ENCODE results near the gene VPS54. TPM values are rescaled to one million over a fixed set of nuclear protein-coding genes. Genes with fewer than 3 reads are reported as not detected.

VPS54 gene, protein sequence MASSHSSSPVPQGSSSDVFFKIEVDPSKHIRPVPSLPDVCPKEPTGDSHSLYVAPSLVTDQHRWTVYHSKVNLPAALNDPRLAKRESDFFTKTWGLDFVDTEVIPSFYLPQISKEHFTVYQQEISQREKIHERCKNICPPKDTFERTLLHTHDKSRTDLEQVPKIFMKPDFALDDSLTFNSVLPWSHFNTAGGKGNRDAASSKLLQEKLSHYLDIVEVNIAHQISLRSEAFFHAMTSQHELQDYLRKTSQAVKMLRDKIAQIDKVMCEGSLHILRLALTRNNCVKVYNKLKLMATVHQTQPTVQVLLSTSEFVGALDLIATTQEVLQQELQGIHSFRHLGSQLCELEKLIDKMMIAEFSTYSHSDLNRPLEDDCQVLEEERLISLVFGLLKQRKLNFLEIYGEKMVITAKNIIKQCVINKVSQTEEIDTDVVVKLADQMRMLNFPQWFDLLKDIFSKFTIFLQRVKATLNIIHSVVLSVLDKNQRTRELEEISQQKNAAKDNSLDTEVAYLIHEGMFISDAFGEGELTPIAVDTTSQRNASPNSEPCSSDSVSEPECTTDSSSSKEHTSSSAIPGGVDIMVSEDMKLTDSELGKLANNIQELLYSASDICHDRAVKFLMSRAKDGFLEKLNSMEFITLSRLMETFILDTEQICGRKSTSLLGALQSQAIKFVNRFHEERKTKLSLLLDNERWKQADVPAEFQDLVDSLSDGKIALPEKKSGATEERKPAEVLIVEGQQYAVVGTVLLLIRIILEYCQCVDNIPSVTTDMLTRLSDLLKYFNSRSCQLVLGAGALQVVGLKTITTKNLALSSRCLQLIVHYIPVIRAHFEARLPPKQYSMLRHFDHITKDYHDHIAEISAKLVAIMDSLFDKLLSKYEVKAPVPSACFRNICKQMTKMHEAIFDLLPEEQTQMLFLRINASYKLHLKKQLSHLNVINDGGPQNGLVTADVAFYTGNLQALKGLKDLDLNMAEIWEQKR
- total RNA-seq (2022) = 13.1 and 16.5 TPM in 2 replicates
- percentile 87 among the genes with signal in this experiment for Bru-seq, nascent RNA
- BruChase-seq, experiment 1, labeled RNA remaining after a 6-hour chase = percentile 74 among the genes with signal in this experiment
- BruChase-seq, experiment 2, labeled RNA remaining after a 2-hour chase = percentile 81 among the genes with signal in this experiment
- long read RNA-seq, full-length matches to known transcripts = 7 of 15 reads
- long read RNA-seq, partial matches to known transcripts = 2 of 15 reads
- long read RNA-seq, other reads (novel, unspliced or antisense) = 6 of 15 reads

- H3K4me1 Mint-ChIP-seq (ENCODE audit: insufficient read depth, unreplicated experiment) = peaks cover 21% of the 10 kb centered on the region
- H3K36me3 Mint-ChIP-seq (ENCODE audit: insufficient read depth, unreplicated experiment) = no peaks in the 10 kb centered on the region
- no peaks in the 10 kb centered on the region for H3K9me3 Mint-ChIP-seq (ENCODE audit: unreplicated experiment)
- ChIA-PET CTCF (interaction anchor here (0.6 to 0.8 kb wide), 3 partner anchors 31 to 380 kb away, joined by 3 to 5 read pairs (median 3); no protein-coding TSS in a partner anchor), POLR2A (interaction anchor here (0.6 to 1.8 kb wide), 14 partner anchors 10 to 431 kb away, joined by 3 to 10 read pairs (median 4); partner anchors contain the start of genes MDH1 and WDPCP)
- H3K27ac Mint-ChIP-seq (ENCODE audit: low read depth, unreplicated experiment) = peak within 1 kb of the TSS; percentile 98
- peak; percentile 50 for DNase-seq (ENCODE audit: unreplicated experiment)
- intact Hi-C loops (cut with micrococcal nuclease) = loop anchor here (10.0 kb wide), 1 partner anchor 325 kb away; no protein-coding TSS in a partner anchor
- no peaks in the 10 kb centered on the region for H3K27me3 Mint-ChIP-seq (ENCODE audit: insufficient read depth, unreplicated experiment)
- peak within 1 kb of the TSS; percentile 96 for H3K4me3 Mint-ChIP-seq (ENCODE audit: unreplicated experiment)
- no TSS peak for BruUV-seq (replicated peaks)
- TF ChIP-seq, protein P1, sequence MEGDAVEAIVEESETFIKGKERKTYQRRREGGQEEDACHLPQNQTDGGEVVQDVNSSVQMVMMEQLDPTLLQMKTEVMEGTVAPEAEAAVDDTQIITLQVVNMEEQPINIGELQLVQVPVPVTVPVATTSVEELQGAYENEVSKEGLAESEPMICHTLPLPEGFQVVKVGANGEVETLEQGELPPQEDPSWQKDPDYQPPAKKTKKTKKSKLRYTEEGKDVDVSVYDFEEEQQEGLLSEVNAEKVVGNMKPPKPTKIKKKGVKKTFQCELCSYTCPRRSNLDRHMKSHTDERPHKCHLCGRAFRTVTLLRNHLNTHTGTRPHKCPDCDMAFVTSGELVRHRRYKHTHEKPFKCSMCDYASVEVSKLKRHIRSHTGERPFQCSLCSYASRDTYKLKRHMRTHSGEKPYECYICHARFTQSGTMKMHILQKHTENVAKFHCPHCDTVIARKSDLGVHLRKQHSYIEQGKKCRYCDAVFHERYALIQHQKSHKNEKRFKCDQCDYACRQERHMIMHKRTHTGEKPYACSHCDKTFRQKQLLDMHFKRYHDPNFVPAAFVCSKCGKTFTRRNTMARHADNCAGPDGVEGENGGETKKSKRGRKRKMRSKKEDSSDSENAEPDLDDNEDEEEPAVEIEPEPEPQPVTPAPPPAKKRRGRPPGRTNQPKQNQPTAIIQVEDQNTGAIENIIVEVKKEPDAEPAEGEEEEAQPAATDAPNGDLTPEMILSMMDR (IDR thresholded peaks at IDR 0.05; ENCODE audit: unreplicated experiment) = no peak
Measured at GRCh38 chr2:64019083-64019974, at the start of gene VPS54. TSS of gene VPS54 (minus strand) at chr2:64019428. CDS start at chr2:63983999, 35,429 bp downstream.

GRCh38 chr2:64067326-64067725 lies 48.1 kb upstream of the VPS54 start:
- no peaks in the 10 kb centered on the region for H3K9me3 Mint-ChIP-seq (ENCODE audit: unreplicated experiment)
- H3K4me1 Mint-ChIP-seq (ENCODE audit: insufficient read depth, unreplicated experiment) = peaks cover 30% of the 10 kb centered on the region
- intact Hi-C loops (cut with micrococcal nuclease) = loop anchor here (10.0 kb wide), 1 partner anchor 47 kb away; no protein-coding TSS in a partner anchor
- H3K27ac Mint-ChIP-seq (ENCODE audit: low read depth, unreplicated experiment) = no peak overlapping the region
- TF ChIP-seq, protein P1 (IDR thresholded peaks at IDR 0.05; ENCODE audit: unreplicated experiment) = no peak
- ChIA-PET POLR2A (interaction anchor here (0.5 kb wide), 1 partner anchor 63 kb away, joined by 3 read pairs; no protein-coding TSS in a partner anchor), CTCF (no interaction called here)
- no peak for DNase-seq (ENCODE audit: unreplicated experiment)
- BruUV-seq (replicated peaks) = no TSS peak
- H3K4me3 Mint-ChIP-seq (ENCODE audit: unreplicated experiment) = no peak overlapping the region
- no peaks in the 10 kb centered on the region for H3K36me3 Mint-ChIP-seq (ENCODE audit: insufficient read depth, unreplicated experiment)
- H3K27me3 Mint-ChIP-seq (ENCODE audit: insufficient read depth, unreplicated experiment) = no peaks in the 10 kb centered on the region

GRCh38 chr2:64065516-64065915 lies 46.3 kb upstream of the VPS54 start:
- Mint-ChIP-seq H3K4me3 (ENCODE audit: unreplicated experiment) (no peak overlapping the region), H3K9me3 (ENCODE audit: unreplicated experiment) (no peaks in the 10 kb centered on the region), H3K4me1 (ENCODE audit: insufficient read depth, unreplicated experiment) (peaks cover 38% of the 10 kb centered on the region), H3K27ac (ENCODE audit: low read depth, unreplicated experiment) (peak overlapping the region; percentile 92), H3K27me3 (ENCODE audit: insufficient read depth, unreplicated experiment) (no peaks in the 10 kb centered on the region), H3K36me3 (ENCODE audit: insufficient read depth, unreplicated experiment) (no peaks in the 10 kb centered on the region)
- ChIA-PET POLR2A (interaction anchor here (1.7 kb wide), 1 partner anchor 78 kb away, joined by 7 read pairs; no protein-coding TSS in a partner anchor), CTCF (interaction anchor here (0.8 kb wide), 1 partner anchor 17 kb away, joined by 4 read pairs; no protein-coding TSS in a partner anchor)
- DNase-seq (ENCODE audit: unreplicated experiment) = no peak
- intact Hi-C loops (cut with micrococcal nuclease) = loop anchor here (10.0 kb wide), 1 partner anchor 49 kb away; no protein-coding TSS in a partner anchor
- TF ChIP-seq, protein P1 (IDR thresholded peaks at IDR 0.05; ENCODE audit: unreplicated experiment) = no peak
- no TSS peak for BruUV-seq (replicated peaks)

Data from MCF 10A (cell line).